T follicular helper cell (primary cell): ENCODE data around the gene FAM47E.
"Not testable (repeated sequence)": the region's sequence is repeated elsewhere in the genome, so short reads cannot be mapped to it uniquely, and the experiment has no call there.

Source experiments
- DNase-seq: peaks from one replicate; pipeline ENCODE4 v3.0.0-alpha.2; 2020; ENCODE audit warnings: low read depth

FAM47E gene

GRCh38 chr4:76270244-76271175, 19.0 kb downstream of the FAM47E start:
- DNase-seq = no peak

- no peak for DNase-seq
These were observed 19.7 kb downstream of the FAM47E start for GRCh38 chr4:76271248-76271647.

GRCh38 chr4:76272073-76272472, 20.6 kb downstream of the FAM47E start:
- DNase-seq = no peak

- DNase-seq = no peak
These were observed 21.1 kb downstream of the FAM47E start for GRCh38 chr4:76272582-76272981.

GRCh38 chr4:76272999-76273398, 21.5 kb downstream of the FAM47E start:
- DNase-seq = no peak

GRCh38 chr4:76275486-76276124, 24.1 kb downstream of the FAM47E start:
- DNase-seq = no peak

- DNase-seq = no peak
These were observed 25.3 kb downstream of the FAM47E start for GRCh38 chr4:76276813-76277212.

- DNase-seq = no peak
These were observed 26.1 kb downstream of the FAM47E start for GRCh38 chr4:76277667-76278066.

- DNase-seq = no peak
These were observed 27.1 kb downstream of the FAM47E start for GRCh38 chr4:76278583-76278982.

GRCh38 chr4:76279462-76279861, 27.9 kb downstream of the FAM47E start:
- peak; percentile 2 for DNase-seq

GRCh38 chr4:76280488-76281441, 29.2 kb downstream of the FAM47E start:
- DNase-seq = no peak

GRCh38 chr4:76281594-76281993, 30.1 kb downstream of the FAM47E start:
- not testable (repeated sequence) for DNase-seq

GRCh38 chr4:76282941-76283689, 31.6 kb downstream of the FAM47E start:
- DNase-seq = no peak

- no peak for DNase-seq
These were observed 32.4 kb downstream of the FAM47E start for GRCh38 chr4:76283900-76284299.

- not testable (repeated sequence) for DNase-seq
These were observed 36.3 kb downstream of the FAM47E start for GRCh38 chr4:76287811-76288210.

- no peak for DNase-seq
These were observed 41.2 kb downstream of the FAM47E start for GRCh38 chr4:76292730-76293129.

GRCh38 chr4:76293772-76294171, 42.3 kb downstream of the FAM47E start:
- DNase-seq = no peak

GRCh38 chr4:76296286-76296820, 44.8 kb downstream of the FAM47E start:
- no peak for DNase-seq

- DNase-seq = no peak
These were observed 46.7 kb downstream of the FAM47E start for GRCh38 chr4:76298227-76298626.

- DNase-seq = no peak
These were observed 48.5 kb downstream of the FAM47E start for GRCh38 chr4:76300012-76300411.
